GM12875 (cell line): Measurements from ENCODE around the gene VPS18.
A peak's percentile ranks its signal among the peaks of the same experiment; 100 is the strongest.

Experiments
- H3K4me3 ChIP-seq: one replicate; pipeline ENCODE4 v1.5.1; 2011; ENCODE audit warnings: low read depth, low read length, control low read depth
- CTCF ChIP-seq: IDR thresholded peaks from 2 replicates; pipeline ENCODE4 v1.5.1; 2011; ENCODE audit warnings: low read depth, mild to moderate bottlenecking, control low read depth, inconsistent platforms, low read length, moderate library complexity, borderline replicate concordance; ENCODE audit not compliant: insufficient read depth

The VPS18 gene

GRCh38 chr15:40952301-40952900 is 58.2 kb downstream of the VPS18 start:
- peak overlapping the region; percentile 62 for H3K4me3 ChIP-seq
- no peak for TF ChIP-seq CTCF

- TF ChIP-seq CTCF = no peak
- peak within 1 kb of the TSS; percentile 62 for H3K4me3 ChIP-seq
These were observed 58.9 kb downstream of the VPS18 start, which contains the start of gene CHAC1 for GRCh38 chr15:40952901-40953712. Gene CHAC1 (plus strand): TSS chr15:40953471. CDS start chr15:40953584, 113 bp downstream.
